Measurements from ENCODE around the gene AK1.

Gene AK1, protein sequence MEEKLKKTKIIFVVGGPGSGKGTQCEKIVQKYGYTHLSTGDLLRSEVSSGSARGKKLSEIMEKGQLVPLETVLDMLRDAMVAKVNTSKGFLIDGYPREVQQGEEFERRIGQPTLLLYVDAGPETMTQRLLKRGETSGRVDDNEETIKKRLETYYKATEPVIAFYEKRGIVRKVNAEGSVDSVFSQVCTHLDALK

DNA sequence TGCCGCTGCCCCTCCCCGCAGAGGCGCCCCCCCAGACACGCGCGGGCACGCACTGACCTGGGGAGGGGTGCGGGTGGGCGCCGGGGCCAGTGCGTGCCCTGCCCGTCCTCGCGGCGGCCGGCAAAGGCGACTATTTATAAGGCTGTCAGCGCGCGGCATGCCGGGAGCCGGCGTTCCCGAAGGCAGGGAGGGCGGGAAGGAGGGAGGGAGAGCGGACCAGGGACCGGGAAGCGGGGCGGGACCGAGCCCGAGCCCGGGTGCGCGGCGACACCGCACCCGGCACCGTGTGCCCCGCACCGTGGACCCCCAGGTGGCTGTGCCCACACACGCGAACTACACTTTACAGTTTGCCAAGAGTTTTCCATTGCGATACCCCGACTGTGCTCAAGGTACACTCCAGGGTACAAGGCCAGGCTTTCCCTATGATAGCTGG lies at the start of gene AK1:
Gene AK1 (minus strand): TSS at position 110 of the 433 bp plus-strand sequence. CDS start 3,058 bp downstream, outside the sequence.
- no peak for DNase-seq

DNA sequence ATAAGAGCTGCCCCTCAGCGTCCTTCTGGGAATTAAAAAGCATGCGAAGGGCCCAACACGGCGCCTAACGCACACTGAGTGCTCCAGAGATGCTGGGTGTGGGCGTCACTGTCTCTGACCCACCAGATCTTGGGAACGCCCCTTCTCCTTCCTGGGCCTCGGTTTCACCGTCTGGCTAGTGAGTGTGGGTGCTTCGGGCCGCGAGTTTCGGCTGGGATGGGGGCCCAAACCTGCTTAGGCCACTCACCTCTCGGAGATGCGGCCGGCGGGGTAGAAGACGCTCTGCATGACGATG lies 49.4 kb upstream of the AK1 start:
- no peak for DNase-seq

DNA sequence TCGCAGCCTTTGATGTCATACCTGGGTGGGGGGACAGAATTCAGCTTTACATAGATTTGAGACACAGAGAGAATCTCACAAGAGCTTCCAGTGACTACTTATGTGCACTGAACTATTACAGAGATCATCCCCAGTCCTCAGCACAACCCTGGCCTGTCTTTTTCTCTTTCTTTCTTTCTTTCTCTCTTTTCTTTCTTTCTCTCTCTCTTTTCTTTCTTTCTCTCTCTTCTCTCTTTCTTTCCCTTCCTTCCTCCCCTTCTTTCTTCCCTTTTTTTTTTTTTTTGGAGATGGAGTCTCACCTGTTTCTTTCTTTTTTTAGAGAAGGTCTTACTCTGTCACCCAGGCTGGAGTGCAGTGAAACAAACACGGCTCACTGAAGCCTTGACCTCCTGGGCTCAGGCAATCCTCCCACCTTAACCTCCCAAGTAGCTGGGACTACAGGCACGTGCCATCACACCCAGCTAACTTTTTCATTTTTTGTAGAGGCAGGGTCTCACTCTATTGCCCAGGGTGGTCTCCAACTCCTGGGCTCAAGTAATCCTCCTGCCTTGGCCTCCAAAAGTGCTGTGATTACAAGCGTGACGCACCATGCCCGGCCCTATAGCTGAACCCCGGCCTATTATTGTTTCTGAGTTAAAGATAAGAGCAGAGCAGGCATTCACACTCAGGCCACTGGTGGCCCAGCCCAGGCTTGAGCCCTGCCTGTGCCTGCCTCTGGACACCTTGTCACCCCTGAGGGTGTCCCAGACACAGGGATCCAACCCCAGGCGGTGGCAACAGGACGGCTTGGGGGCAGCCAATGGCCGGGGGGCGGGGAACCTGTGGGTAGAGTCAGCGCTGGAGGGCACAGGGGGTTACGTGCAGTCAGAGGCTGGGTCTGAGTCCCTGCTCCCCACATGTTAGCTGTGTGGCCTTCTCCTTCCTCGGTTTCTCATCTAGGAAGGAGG lies 48.8 kb upstream of the AK1 start:
- no peak for DNase-seq

DNA sequence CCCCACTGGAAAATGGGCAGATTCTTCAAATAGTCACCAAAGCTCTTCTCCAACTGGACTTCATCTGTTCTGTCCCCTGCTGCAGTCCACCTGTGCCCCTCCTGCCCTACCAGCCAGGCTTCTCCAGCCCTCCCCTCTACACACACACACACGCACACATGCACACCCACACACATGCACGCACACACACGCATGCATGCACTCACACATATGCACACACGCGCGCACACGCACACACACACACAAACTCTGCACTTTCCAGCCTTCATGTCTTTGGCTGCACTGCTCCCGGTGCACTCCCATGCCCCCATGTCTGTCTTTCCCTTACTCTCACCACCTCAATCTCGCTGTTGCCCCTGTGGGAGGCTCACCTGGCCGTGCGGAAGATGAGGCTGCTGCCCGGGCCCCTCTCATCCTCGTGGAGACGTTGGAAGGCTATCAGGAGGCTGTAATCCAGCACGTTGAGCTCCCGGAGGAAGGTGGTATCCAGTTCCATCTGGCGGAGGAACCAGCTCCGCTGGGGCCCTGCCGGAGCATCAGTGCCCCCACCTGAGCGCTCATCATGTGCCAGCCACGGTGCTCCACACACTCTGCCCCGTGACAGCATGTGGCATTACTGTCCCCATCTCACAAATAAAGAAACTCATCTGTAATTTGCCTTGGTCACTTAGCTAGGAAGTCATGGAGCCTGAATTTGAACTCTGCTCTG lies 47.4 kb upstream of the AK1 start:
- no peak for DNase-seq

DNA sequence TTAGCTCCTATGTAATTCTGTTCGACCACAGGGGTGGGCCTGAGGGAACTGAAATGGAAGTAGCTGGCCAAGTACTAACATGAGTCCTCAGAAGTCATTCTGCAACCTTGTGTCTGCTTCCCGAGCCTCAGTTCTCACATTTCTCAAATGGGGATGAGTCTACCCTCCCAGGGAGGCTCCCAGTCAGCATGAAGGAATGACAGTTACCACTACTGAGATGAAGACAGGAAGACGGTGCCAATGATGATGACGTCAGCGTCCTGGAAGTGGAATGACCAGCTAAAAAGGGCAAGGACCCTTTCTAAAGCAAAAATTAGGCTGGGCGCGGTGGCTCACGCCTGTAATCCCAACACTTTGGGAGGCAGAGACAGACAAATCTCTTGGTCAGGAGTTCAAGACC lies 46.3 kb upstream of the AK1 start:
- DNase-seq = no peak

DNA sequence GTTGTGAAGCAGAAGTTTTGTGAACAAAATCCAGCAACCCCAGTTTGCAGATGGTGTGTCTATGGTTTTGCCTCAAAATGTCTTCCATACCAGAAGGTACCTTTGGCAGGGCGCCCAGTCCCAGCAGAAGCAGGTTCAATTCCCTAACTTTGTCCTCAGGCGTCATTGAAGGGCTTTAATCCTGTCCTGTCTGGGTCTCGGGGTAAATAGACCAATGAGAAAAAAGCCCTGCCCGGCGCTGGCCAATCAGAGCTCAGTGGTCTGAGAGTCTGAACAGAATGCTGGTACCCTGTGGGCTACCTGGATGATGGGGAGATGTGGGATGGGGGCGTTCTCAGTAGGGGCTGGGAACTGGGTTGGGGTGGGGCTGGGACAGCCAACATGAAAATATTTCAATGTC lies 45.6 kb upstream of the AK1 start:
- DNase-seq = no peak

DNA sequence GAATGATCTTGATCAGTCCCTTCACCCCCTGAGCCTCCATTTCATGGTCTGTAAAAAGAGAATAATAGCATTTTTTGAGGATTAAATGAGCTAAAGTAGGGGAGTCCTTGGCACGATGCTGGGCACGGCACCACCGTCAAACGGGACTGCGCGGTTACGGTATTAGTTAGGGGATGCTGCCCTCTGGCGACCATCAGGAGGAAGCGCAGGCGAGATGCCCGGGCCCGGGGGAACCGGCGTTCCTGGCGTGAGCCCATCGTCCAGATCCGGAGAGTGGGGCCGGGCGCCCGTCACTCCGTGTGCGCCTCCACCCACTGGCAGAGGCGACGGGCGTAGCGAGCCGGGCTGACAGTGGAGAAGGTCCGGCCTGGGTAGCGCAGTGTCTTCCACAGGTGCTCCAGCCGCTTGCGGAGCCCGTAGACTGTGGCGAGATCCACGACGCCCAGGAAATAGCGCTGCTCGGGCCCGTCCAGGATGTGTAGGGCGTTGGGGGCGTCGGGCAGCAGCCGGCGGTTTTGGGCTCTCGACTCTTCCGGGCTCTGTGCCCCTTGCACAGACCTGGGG lies 44.2 kb upstream of the AK1 start:
- peak; percentile 85 for DNase-seq

DNA sequence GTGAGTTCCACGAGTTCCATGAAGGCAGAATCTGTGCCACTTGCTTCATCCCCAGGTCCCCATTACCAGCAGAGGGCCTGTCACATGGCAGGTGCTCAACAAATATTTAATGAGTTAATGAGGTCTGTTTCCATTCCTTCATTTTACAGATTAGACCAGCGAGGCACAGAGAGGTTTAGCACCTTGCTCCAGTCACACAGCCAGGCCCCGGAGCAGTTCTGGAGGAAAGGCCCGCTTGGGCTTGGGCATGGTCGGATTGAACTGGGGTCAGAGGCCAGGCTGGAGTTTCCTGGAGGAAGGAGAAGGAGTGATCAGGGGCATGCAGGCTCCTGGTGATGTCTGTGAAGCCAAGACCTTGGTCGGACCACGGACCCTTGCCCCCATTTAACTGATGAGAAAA lies 43.3 kb upstream of the AK1 start:
- DNase-seq = no peak

DNA sequence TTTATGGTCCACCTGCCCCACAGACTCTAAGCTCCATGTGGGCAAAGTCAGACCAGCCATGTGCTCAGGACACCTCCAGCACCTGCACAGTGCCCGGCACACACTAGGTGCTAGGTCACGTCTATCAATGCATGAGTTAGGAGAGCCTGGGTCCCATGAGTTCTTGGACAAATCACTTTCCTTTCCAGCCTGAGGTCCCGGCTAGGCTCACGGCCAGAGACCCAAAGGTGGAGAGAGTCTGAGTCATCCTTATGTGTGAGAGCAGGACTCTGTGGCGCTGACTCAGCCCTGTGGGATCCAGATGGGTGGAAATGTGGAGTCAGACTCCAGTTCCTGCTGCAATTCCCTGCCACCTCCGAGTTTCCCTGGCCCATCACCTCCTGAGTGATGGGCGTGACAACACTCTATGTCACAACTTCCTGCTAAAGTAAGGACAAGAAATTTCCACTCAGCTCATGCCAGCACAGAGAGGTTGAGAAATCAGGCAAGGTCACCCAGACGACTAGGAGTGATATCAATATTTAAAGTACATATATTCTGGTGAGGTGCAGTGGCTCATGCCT lies 41.9 kb upstream of the AK1 start:
- peak; percentile 60 for DNase-seq

DNA sequence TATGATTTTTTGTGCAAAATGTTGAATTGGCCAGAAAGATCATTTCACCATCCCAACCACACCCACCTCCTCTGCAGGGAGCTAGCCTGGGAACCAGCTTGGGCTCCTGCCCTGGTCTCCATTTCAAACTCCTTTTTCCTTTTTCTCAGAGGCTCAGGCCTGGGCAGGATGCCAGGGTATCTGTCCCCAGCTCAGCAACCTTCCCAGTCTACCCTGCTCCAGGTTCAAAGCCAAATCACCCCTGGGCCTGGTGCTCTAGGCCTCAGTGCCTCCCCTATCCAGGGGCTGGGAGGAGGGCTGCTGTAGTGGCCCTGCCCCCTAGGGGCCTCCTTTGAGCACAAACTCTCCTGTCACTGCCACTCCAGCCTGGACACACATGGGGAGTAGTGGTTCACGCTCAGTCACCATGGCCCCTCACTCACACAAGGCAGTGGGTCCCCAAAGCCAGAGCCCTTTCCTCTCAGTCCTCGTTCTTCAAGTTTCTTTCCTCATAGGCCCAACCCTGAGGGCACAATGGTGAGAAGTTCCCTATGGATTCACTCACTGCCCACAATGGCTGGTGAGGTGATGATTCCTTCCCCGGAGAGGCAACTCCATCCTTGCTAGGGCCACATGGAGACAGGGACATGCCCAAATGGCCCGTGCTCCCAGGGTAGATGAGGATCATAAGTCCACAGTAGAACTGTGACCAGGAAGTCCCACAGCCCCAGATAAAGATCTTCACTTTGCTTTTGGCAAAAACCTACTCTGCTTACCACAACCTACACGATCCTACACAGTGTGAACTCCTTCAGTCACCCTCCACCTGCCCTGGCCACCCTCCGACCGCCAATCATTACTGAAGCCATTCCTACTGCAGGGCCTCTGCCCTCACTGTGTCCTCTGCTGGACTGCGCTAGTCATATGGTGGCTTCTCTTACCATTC lies 41.0 kb upstream of the AK1 start:
- DNase-seq = no peak

DNA sequence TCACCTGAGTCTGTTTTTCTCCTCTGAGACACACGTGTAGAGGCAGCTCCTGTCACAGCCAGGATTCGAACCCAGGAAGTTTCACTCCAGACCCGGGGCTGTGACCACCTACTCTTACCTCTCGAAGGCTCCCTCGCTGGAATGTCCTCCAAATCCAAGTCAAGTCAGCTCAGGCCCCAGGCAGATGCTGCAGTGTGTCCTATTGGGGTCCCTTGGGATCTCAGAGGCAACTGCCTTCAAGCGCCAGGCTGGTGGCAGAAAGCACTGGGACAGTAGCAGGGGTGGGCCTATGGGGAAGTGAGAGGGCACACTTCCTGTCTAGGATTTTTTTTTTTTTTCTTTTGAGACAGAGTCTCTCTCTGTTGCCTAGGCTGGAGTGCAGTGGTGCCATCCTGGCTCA lies 40.1 kb upstream of the AK1 start:
- no peak for DNase-seq

DNA sequence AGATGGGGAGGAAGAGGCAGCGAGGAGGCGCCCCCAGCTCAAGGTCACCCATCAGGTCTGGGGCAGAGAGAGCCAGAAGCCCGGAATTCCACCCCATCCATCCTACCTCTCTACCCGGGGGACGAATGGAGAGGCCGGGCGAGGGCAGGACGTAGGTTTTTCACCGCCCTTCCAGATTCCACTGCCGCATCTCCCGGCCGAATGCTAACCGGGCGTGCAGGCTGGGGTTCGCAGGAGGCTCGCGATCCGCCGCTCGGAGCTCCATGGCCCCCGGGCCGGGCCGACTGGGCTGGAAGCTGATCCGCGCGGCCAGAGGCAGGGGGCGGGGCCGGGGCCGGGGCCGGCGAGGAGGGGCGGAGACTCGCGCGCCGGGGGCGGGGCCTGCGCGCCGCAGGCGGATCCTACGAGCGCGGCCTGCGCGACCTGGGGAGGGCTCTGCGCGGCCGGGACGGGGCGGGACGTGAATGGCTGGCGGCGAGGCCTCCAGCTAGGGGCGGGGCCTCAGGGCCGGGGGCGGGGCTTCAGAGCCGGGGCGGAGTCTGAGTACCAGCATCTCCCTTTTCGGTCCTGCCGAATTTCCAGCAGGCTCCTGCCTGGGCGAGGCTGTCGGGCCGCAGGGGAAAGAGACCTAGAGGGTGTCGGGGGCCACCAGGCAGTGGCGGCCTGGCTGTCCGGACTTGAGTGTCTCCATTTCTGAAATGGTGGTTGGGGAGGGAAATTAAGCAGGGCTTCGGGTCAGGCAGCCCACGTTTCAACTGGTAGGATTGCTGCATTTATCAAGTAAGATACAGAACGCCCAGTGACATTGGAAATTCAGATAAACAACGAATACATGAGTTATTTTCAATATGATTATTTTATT lies 39.5 kb upstream of the AK1 start, which contains the start of gene ST6GALNAC4:
Gene ST6GALNAC4 (minus strand): TSS at position 322 of the 862 bp plus-strand sequence. CDS start 622 bp downstream, outside the sequence.
- DNase-seq = peak; percentile 95

DNA sequence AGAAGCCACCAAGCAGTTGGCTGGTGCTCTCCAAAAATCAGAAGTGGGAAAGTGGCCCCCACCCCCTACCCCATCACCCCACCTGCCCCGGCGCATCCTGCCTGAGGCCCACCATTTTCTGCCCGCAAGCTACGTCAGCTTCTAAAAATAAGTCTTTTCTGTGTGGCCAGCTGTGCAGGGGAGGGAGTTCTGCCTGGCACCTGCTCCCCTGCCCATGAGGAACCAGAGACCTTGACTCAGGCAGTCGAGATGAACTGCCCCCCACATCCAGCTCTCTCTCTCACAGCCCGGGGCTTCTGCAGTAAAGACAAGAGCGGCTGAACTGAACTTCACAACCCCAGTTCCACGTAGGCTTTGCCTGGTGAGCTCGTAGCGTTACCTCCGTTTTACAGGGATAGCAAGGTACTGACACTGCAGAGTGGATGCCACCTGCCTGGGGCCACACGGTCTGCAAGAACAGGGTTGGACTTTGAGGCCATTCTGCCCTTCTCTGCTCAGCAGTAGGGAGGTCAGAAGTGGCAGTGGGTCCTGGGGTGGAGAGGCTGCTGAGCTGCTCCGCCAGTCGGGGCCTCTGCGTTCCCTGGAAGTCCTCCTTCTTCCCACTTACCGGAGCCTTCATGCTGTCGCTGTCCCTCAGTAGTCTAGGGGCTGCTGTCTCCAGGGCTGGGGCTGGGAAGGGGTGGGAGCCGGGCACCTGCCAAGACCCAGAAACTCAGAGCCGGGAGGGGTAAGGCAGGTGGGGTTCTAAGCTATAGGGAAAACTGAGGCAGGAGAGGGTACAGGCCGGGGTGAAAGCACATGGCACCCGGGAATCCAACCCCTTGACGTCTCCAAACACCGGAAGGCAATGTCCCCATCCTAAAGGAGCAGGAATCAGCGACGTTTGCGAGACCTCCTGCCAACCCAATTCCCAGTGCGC lies 38.6 kb upstream of the AK1 start:
- no peak for DNase-seq

DNA sequence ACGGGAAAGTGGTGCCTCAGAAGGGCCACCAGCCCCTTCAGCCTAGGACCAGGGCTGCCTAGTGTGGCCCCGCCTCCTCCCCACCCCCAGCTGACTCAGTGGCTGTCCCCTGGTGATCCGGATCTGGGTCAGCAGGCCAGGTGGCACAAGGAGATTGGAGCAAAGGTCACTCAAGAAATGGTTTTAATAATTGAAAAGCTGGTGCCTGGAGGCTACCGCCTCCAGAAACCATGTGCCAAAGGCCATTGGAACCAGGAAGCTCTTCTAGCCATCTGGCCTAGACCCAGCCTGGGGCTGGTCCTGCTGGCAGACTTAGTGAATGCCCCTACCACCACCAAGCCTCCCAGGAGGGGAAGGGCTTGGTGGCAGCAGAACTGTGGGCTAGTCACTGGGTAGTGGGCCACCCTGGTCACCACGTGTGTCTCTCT lies 37.9 kb upstream of the AK1 start:
- no peak for DNase-seq

DNA sequence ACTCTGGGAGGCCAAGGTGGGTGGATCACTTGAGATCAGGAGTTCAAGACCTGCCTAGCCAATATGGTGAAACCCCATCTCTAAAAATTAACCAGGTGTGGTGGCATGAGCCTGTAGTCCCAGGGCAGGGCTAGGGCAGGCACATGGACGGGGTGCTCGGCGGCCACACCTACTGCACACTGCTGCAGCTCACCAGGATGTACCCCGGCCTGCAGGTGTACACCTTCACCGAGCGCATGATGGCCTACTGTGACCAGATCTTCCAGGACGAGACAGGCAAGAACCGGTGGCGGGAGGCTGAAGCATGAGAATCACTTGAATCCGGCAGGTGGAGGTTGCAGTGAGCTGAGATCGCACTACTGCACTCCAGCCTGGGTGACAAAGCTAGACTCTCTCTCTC lies 36.2 kb upstream of the AK1 start:
- no peak for DNase-seq

DNA sequence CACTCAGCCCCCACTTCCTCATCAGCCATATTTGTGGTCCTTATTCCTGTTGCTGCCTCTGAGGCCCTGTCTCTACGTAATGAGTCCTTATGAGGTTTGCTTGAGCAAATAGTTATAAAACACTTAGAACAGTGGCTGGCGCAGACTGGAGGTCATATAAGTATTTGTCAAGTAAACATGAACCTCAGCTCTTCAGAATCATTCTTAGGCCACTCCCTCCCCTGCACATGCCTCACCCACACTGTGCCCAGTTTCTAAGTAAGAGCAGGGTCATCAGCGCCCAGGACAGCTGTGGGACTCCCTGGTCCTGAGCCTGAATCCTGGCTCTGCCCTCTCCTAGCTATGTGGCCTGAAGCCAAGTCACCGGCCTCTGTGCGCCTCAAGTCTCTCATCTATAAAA lies 35.4 kb upstream of the AK1 start:
- DNase-seq = no peak

DNA sequence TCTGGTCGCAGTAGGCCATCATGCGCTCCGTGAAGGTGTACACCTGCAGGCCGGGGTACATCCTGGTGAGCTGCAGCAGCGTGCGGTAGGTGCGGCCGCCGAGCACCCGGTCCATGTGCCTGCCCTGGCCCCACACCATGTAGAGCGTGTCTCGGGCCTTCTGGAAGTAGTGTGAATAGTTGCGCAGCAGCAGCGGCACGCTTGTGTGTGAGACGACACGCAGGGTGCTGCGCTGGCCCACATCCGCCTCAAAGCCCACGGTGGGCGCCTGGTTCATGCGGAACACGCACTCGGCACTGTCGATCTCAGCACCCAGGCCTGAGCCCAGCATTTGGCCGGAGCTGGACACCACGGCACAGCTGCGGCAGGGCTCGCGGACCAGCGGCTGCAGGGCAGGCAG lies 34.8 kb upstream of the AK1 start:
- DNase-seq = no peak

DNA sequence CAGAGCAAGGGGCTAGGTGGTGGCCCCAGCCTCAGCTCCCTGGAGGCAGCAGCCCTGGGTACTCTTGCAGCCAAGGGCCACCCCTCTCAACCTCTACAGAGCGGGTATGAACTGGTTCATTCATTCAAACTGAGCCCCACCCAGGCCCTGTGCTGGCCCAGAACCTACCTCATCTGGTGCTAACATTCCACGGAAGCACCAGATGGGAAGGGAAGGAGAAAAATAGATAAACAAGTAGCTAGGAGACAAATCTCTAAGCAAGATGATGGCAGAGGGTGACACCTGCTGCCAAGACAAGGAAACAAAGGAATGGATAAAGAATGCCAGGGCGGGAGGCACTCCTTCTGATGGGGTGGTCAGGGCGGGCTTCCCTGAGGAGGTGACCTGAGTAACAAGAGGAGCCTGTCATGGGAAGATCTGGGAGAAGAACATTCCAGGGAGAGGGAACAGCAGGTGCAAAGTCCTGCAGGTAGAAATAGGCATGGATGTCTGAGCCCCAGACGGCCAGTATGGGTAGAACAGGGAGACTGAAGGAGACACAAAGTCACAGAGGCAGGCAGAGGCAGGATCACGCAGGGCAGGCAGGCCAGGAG lies 33.2 kb upstream of the AK1 start:
- no peak for DNase-seq

DNA sequence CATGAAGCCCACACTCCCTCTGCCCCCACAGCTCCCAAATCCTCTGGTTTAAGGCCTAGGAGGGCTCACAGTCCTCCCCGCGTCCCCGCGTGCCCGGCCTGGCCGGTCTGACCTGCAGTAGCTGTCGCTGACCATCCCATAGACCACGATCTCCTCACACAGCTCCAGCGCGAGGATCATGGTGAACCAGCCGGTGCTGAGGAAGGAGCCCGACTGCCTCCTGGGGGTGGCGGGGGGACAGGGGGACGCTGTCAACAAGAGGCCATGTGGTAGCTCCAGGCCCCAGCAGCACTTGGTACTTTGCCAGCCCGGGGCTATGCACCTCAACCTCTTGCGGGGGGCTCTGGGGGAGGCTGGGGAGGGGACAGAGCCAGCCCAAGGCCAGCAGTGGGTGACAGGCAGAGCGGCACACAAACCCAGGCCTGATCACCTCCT lies 32.4 kb upstream of the AK1 start:
- DNase-seq = no peak

DNA sequence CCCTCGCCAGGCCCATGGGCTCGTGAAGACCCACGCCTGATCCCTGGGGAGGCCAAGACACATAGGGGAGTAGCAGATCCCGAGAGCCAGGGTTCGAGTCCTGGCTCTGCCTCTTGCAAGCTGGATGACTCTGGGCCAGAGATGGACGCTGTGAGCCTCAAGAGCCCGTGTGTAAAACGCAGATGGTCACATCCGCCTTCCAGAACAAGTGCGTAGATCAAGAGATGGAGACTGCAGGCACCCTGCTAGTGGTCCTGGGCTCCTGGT lies 31.1 kb upstream of the AK1 start:
- no peak for DNase-seq
